ENCODE data around the gene TYRO3.

TYRO3 gene

DNA sequence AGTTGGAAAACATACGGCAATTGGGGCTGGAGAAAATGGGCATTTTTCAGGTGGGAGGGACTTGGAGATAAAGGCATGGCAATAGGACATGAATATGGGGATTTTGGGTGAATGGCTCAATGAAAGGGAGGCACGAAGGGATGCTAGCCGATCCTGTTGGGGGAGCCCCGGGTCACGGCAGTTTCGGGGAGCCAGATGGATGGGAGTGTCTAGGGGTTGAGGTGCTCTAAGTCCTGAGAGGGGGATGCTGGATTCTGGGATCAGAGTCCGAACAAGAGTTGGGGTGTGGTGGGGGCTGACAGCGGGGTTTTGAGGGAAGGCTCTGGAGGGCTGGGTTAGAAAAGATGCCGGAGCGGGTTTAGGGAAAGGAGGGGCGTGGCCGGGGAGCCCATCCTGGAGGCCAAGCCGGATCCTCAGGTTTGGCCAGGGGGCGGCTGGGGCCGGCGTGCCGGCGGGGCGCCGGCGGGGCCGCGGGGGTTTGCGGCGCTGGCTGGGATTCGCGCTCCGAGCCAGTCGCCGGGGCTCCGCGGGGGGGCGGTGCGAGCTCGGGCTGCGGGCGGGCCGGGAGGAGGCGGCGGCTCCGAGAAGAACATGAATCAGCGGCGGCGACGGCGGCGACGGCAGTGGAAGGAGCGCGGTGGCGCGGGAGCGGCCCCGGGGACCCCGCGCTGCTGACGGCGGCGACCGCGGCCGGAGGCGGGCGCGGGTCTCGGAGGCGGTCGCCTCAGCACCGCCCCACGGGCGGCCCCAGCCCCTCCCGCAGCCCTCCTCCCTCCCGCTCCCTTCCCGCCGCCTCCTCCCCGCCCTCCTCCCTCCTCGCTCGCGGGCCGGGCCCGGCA lies at the start of gene TYRO3:
Gene TYRO3, plus strand, starts transcription at position 813 of the 839 bp plus-strand sequence. CDS start 46 bp downstream, outside the sequence.
- DNase-seq = no peak

DNA sequence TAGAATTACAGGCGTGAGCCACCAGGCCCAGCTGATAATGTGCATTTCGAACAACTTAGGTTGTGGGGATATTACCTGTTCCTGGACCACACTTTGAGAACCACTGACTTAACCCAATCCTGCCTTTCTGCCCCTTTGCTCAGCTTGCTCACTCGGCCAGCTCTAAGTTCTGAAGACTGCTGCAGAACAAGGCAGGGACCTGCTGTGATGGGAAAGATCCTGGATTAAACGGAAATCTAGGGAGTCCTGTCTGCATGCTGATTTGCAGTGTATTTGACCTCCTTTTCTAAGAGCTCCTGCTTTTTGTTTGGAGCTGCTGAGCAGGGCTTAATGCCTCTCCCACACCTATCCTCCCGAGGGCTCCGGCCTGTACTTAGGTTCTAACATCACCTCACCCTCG lies 48.3 kb upstream of the TYRO3 start:
- DNase-seq = no peak

DNA sequence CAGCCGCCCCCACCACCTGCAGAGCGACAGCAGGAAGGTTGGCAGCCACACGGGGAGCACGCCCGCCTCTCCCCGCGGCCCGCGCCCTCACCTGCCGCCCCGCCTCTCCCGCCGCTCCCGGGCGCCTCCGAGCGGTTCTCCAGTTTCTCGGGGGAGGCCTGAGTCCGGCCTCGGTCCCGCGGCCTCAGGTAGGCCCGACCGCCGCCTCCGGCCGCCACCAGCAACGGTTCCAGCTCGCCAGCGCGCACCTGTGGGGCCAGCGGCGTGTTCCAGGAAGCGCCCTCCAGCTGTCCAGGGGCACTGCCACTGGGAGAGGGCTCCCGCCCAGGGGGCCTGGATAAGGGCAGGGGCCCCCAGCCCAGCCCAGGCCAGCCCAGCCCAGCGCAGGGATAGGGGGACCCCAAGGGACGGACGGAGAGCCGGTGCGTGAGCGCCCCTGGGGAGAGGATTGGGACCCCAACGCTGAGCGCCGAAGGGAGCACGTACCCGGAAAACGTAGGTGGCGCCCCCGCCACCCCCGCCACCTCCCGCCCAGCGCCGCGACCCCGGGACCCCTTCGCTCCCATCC lies 47.6 kb upstream of the TYRO3 start:
- no peak for DNase-seq

DNA sequence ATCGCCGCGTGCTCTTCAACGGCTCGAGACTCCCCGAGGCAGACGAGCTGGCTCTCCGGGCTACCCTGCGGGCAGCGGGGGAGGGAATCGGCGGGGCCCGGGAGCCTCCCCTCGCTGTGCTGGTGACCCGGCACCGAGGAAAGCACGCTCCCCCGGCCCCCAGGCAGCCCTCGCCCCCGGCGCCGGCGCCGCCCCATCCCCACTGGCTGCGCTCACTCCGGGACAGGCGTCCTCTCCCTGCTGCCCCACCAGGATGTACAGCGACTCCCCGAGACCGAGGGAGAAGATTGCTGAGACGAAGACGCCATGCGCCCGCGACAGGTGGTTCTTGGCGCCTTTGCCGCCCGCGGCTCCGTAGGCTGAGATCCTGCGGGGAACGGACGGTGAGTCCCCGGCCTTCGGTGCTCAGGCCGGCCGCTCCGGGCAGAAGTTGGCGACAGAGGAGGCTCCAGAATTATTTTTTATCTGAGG lies 47.1 kb upstream of the TYRO3 start:
- no peak for DNase-seq

DNA sequence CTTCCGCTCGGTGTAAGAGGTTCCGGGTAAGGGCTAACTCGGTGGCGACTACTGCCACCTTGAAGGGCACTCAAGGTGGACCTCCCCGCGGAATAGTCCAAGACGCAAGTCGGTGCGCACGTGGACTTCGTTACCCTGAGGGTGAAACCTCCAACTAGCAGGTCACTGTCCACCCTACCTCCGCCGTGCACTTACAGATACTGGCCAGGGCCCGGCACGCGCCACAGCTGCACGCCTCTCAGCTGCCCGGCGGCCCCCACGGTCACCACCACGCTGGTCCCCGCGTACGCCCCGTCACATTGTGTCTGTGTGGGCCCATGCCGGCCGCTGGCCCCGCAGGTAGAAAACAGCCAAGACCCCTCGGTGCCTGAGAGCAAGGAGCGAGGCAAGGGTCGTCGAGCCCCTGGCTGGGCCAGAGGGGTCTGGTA lies 46.5 kb upstream of the TYRO3 start:
- no peak for DNase-seq

DNA sequence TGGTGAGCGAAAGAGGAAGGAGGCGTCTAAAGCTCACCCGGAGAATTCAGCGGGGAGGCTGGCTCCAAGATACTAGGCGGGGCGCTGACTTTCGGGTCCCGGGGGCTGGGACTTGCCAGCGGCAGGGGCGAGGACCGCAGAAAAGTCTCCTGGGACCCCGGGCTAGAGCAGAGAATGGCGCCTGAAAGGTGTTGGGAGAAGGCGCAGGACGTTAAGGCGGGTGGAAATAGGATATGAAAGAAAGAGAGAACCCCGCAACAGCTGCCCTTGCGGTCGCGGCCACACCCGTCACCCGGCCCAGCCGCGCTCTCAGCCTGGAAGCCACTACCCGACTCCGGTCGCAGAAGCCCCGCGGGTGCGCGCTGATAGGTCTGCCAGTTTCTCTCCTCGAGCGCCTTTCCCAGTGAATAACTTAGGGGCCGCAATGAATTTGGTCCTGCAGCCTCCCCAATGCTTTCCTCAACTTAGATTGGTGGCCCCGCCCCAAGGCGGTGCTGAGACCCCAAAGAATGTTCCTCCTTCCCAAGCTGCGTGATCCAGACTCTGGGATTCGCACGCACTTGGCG lies 46.0 kb upstream of the TYRO3 start:
- DNase-seq = no peak

DNA sequence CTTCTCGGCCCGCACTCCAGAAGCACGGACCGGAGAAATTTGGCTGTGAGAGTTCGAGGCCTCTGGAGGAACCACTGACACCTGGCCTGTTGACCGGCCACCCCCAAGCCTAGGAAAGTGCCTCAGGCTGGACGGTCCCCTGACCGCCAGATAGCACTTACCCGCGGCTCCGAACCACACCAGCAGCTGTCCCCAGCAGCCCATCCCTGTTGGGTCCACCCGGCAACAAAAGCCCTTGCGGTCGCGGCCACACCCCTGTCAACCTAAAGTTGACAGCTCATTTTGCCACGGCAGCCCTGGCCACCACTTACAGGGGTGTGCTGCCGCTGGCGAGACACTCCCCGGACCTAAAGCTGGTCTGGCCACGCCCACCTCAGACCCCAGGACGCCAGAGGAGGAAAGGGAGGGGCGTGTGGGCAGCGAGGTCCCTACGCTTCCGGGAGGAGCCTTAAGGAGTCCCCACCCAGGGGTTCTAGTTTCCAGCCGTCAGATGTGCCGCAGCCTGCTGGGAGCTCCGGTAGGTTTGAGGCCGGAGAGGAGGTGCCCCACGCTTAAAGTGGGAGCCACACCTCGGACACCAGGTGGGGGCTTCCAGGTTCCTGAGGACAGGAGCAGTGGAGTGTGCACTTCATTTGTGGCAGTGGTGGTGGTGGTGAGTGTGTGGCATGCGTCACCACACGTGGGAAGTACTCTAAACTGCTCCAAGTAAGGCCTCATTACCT lies 45.3 kb upstream of the TYRO3 start, which contains the start of gene LTK:
Gene LTK, minus strand, starts transcription at position 322 of the 722 bp plus-strand sequence. Its CDS starts 118 bp downstream, at position 204.
- DNase-seq = no peak

DNA sequence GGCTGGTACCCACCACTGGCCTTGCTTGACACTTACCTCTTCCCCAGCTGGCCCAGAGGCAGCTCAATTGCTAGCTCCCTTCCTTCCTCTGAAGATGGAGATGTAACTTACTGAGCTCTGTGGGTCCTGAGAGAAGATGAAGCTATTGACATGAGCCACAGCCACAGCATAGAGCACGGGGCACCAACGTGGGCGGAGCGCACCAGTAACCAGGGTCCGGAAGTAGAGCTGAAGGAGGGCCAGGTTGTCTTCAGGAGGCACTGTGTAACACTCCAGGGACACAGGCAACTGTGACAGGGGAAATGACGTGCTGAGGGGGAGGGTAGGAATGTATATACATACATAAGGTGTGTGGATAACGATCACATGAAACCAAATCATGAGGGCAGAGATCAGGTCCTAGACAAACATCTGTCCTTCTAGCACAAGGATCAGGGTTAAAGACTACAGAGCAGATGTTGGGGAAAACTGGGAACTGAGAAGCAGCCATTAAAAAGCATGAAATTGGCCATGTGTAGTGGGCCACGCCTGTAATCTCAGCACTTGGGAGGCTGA lies 41.0 kb upstream of the TYRO3 start:
- no peak for DNase-seq

DNA sequence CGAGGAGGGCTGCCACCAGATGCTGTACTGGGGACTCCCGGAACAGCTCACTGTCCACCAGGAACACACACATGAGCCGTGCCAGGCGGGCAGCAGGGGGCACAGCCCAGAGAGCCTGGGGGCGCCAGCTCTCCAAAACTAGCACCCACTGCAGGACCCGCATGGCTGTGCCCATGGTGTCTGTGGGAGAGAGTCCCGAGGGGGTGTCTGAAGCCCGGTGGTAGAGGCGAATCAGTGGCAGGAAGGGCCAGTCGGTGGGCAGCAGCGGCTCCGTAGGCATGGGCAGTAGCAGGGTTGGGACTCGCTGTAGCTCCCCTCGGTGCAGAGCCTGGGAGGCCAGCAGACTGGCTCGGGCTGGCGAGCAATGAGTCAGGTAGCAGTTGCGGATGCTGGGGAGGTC lies 38.4 kb upstream of the TYRO3 start:
- no peak for DNase-seq

DNA sequence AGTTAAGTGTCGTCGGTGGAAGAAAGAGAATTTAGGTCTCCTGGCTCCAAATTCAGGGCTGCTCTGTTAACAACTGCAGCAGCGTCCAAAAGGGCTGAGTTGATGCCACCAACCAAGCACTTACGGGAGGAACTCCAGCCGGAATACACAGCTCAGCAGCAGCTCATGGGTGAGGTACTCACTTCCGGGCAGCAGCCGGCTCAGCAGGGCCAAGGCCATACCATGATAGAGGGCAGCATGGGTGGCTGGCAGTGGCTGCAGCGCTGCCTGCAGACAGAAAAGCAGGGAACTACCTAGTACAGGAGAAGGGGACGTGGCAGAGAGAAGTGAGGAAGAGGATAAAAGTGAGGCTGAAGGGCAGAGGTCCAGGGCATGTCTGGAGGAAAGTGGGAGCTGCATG lies 37.4 kb upstream of the TYRO3 start:
- no peak for DNase-seq

DNA sequence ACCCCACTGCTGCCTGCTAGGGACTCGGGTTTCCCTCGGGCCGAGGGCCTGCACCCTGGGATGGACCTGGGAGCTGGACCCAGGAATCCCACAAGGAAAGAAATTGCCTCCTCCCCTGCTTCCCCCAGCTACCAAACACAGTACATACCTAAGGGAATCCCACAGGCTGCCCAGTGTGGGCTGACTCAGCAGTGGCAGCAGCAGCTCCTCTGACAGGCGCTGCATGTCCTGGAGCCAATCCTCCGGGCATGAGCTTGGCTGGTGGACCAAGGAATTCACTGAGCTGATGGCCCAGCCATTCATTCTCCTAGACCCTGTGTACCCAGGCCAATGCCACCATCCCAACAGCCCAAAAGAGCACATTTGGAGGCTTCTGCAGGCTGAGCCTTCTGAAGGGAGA lies 35.9 kb upstream of the TYRO3 start:
- DNase-seq = no peak

DNA sequence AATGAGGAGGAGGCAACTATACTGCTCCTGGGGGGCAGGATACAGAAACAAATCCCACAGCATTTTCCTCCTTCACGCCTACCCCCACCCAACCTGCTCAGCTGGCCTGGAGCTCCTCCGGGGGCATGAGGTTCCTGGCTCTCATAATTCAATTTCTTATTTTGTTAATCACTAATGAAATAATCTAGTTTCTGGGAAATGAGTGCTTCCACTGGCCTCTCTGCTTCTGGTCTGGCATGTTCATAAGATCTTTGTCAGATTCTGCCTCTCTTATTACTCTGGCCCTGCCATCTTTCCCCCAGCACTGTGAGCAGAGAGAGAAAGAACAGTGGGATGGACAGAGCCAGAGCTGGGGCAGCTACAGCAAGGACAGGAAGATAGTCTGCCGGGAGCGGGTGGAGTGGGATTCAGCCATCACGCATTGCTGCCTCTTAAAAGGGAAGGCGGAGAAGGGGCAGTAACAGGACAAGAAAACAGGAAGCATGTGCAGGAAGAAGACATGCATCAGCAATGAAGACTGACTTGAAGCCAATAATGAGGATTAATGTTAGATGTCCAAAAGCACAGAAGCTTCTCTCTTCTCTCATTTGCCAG lies 28.6 kb upstream of the TYRO3 start:
- DNase-seq = no peak

DNA sequence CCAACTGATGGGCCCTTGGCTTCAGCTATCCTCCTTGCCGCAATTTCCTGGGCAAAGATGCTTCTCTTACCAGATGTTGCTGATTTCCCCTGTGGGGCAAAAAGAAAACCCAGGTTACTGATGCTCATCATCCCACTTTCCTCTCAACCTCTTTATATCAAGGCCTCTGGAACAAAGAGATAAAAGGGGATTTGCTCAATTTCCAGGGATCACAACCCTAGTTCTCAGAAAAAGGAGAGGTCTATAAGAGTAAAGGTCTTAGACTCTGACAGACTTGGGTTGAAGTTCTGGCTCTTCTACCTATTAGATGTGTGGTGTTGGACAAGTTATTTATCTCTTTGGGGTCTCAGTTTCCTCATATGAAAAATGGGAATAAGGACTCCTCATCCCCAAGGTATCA lies 23.5 kb upstream of the TYRO3 start:
- DNase-seq = no peak

DNA sequence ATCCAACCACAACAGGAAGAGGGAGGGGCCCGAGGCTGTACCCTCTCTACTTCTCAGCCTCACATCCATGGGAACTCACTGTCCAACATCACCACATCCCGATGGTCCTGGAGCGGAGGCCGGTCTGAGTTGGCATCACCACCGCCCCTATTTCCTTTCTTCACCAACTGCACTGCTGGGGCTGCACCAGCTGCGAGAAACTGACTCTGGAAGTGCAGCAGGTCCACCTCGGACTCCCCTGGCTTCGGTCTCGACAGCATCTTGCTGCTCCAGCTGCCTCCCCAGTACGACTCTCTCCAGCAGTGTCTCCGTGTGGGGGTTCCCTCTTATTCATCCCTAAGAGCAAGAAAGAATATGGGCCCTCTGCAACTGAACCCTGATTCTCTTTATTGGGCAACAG lies 22.1 kb upstream of the TYRO3 start:
- no peak for DNase-seq

DNA sequence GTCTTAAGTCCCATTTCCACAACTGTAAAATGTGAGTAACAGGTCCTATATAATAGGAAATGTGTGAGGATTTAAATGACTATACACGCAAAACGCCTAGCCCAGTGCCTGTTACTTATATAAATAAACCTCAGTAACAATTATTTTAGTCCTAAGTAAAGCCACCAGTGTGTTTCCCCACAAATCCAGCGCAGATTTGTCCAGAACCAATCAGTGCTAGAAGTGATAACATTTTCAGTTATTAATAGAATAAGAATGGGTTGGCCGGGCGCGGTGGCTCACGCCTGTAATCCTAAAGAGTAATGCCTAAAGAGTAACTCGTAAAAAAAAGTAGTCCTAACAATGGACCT lies 15.5 kb upstream of the TYRO3 start:
- DNase-seq = no peak

DNA sequence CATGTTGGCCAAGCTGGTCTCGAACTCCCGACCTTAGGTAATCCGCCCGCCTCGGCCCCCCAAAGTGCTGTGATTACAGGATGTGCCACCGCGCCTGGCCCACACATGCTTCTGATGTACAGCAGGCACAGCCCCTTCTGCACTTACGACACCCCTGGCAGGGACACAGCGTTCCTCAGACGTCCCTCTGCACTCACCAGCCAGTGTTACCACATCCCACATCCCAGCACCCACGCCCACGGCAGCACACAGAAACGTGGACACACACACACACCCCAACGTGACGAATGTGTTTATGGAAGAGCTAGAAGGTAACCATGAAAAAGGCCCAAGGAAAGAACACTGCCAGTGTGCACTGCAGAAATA lies 14.4 kb upstream of the TYRO3 start:
- no peak for DNase-seq

DNA sequence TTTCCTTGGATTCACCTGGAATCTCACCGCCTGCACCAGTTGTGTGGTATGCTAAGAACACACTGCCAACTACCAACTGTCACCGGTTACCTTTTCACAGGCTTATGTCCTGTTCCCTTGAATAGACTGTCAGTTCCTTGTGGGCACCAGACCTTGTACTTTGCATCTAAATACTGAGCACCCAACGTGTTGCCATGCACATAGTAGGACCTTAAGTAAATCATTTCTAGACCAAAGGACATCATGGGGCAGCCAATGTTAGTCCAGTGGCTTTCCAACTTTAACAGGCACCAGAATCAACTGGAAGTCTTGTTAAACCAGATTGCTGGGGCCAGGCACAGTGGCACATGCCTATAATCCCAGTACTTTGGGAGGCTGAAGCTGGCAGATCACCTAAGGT lies 13.8 kb upstream of the TYRO3 start:
- DNase-seq = no peak

DNA sequence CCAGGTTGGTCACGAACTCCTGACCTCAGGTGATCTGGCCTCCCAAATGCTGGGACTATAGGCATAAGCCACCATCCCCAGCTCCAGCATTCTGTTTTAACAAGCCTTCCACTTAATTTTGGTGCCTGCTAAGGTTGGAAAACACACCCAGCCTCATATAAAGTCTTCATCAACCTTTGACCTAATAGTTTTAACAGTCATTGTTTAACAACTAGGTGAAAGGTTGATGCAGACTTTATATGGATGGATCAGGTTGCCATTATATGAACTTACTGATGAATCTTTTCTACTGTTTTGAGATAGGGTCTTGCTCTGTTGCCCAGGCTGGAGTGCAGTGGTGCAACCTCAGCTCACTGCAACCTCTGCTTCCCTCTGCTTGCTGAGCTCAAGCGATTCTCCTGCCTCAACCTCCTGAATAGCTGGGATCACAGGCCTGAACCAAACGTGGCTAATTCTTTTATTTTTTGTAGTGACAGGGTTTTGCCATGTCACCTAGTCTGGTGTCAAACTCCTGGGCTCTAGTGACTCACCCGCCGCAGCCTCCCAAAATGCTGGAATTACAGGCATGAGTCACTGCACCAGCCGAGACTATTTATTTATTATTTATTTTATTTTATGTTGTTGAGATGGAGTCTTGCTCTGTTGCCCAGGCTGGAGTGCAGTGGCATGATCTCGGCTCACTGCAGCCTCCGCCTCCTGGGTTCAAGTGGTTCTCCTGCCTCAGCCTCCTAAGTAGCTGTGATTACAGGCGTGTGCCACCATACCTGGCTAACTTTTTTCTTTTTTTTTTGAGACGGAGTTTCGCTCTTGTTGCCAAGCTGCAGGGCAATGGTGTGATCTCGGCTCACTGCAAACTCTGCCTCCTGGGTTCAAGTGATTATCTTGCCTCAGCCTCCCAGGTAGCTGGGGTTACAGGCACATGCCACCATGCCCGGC lies 11.9 kb upstream of the TYRO3 start:
- no peak for DNase-seq

DNA sequence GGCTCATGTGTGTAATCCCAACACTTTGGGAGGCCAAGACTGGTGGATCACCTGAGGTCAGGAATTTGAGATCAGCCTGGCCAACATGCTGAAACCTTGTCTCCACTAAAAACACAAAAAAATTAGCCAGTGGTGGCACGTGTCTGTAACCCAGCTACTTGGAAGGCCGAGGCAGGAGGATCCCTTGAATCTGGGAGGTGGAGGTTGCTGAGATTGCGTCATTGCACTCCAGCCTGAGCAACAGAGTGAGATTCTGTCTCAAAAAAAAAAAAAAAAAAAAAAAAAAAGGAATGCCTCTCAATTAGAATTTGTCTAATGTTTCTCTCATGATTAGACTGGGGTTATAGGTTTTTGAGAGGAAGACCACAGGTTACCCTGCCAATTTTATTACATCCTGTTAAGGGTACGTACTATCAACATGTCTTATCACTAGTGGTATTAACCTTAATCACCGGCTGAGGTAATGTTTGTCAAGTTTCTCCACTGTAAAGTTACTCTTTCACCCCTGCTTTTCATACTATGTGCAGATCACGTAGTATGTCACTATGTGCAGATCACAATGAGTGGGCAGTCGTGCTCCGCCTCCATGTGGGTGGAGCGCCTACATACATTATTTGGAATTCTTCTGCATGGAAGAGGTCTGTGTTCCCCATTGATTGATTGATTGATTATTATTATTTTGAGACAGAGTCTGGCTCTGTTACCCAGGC lies 8.8 kb upstream of the TYRO3 start:
- DNase-seq = no peak

DNA sequence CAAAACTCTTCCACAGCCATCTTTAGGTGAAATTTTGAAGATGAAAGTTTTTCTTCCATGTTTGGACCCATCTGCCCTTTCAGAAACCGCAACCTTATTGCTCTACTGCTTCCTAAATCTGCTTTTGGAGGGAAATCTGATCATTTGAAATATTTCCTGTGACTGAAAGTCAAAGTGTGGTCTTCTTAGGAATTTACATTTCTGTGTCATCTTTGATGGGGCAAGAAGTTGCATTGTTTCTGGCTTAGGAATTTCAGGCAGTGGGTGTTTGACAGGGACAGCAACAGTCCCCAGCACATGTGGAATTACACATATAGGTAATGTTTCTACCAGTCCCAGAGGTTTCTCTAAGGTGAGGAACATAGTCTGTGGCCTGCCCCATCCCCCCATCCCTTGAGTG lies 5.3 kb upstream of the TYRO3 start:
- no peak for DNase-seq

DNA sequence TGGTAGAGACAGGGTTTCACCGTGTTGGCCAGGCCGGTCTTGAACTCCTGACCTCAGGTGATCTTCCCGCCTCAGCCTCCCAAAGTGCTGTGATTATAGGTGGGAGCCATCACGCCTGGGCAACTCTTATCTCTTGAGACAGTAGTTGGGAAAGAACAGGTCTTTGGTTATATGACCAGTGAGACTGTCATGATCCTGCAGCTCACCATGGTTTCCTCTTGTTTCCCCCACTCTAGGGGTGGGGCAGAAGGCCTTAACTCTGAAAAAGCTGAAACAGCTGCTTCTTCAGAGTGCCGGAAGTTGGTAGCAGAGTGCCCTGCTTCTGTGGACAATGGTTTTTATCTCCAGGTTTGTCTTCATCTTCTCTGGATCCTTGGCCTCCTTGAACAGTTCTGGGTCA lies 4.7 kb upstream of the TYRO3 start:
- no peak for DNase-seq
